GM18508 (cell line): ENCODE measurements around the gene DCAF8.

Experiments used
- ATAC-seq: cut with Tn5 transposase; IDR thresholded peaks from one replicate; pipeline ENCODE4 v1.9.1; 2021; ENCODE audit warnings: moderate number of reproducible peaks; ENCODE audit not compliant: insufficient read depth, unreplicated experiment

Gene DCAF8

DNA sequence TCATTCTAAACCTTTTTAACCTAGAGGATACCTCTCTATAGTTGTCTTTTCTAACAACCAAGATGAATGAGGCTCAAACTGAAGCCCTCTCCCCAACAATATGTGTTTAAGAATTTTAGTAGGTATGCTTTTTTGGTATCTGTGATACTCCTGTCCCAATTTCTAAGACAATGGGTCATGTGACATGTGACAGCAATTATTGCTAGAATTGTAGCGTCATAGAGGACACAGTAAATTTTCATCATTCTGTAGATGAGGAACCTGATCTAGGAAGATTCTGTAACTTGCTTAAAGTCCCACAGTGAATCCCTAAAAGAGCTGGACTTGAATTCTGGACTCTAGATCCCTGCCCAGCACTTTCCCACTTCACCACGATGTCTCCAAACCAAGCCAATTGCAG is 83.6 kb downstream of the DCAF8 start:
- ATAC-seq: no peak

- ATAC-seq: no peak
Measured at GRCh38 chr1:160177667-160178066, 84.7 kb downstream of the DCAF8 start.

- no peak for ATAC-seq
Measured at GRCh38 chr1:160177231-160177630, 85.1 kb downstream of the DCAF8 start.

GRCh38 chr1:160171980-160172379 is 90.4 kb downstream of the DCAF8 start:
- ATAC-seq: no peak

GRCh38 chr1:160171354-160171753 is 91.0 kb downstream of the DCAF8 start:
- ATAC-seq: no peak

GRCh38 chr1:160169553-160170399 is 92.6 kb downstream of the DCAF8 start:
- ATAC-seq: no peak

DNA sequence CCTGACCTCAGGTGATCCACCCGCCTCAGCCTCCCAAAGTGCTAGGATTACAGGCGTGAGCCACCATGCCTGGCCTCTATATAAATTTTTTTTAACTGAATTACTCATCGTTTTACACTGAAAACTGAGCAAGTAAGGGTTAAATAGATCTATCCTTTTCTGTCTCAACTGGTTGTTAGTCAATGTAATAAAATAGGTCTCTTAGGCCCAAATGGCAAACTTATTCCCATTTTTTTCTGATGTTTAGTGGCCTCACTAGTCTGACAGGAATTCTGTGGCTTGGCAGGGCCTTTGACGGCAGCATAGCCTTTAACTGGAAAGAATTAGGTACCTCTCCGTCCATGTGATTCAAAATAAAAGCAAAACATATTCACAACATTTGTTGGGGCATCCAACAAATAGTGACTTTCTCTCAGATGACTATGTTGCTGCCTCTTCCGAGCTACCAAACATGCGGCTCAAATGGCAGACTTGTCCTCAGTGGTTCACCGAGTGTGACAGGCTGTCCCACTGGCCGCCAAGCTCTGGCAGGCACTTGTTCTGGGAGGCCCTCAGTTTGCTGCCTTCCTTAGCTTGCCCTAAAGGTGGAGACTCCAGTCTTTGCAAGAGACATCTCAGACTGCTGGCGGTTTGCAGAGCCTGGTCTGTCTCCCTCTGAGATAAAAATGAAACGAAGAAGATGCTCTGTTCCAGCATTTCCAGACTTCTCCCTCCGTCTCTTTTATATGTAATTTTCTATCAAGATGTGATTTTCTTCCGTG is 93.6 kb downstream of the DCAF8 start:
- ATAC-seq: no peak

GRCh38 chr1:160168016-160168415 is 94.3 kb downstream of the DCAF8 start:
- ATAC-seq: no peak

- ATAC-seq: no peak
Measured at GRCh38 chr1:160167580-160167979, 94.8 kb downstream of the DCAF8 start.

GRCh38 chr1:160167056-160167455 is 95.3 kb downstream of the DCAF8 start:
- ATAC-seq: no peak

DNA sequence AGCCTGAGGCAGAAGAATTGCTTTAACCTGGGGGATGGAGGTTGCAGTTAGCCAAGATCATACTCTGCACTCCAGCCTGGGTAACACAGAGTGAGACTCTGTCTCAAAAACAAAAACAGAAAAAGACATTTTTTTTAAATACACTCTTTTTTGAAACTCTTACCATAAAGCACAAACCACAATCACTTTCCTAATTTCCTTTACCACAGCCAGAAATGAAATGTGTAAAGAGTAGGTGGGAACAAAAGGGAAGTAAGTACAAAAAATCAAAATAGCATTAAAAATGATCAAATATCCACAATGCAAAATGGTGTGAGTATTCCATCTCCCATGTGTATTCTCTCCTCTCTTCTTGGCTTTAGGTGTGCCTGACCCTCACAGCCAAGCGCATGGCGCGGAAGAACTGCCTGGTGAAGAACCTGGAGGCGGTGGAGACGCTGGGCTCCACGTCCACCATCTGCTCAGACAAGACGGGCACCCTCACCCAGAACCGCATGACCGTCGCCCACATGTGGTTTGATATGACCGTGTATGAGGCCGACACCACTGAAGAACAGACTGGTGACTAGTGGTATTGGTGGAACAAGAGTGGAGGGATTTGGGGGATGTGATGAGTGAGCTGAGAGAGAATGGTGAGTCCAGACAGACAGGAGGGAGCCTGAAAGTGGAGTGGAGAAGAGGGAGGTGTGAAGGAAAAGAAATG is 96.0 kb downstream of the DCAF8 start:
- no peak for ATAC-seq
